HL-60 (cell line): ENCODE results near the gene KPNA1.
"Not testable (repeated sequence)": the region's sequence is repeated elsewhere in the genome, so short reads cannot be mapped to it uniquely, and the experiment has no call there.

Source experiments
- DNase-seq, 2 experiments: peaks; one replicate each; pipeline ENCODE4 v3.0.0-alpha.2; 2010 to 2020; ENCODE audit warnings: low read depth in 1 of 2, low spot score in 1 of 2
- H3K27ac ChIP-seq: fragments of 250-450 bp; sonication (Bioruptor Pico); replicated peaks from 2 replicates; pipeline ENCODE4 v1.5.1; 2020; ENCODE audit warnings: mild to moderate bottlenecking, moderate library complexity
- H3K27me3 ChIP-seq: fragments of 250-450 bp; sonication (Bioruptor Pico); 2 replicates; pipeline ENCODE4 v1.5.1; 2021; ENCODE audit warnings: mild to moderate bottlenecking, moderate library complexity; ENCODE audit not compliant: insufficient read depth, poor library complexity, severe bottlenecking
- H3K4me3 ChIP-seq: replicated peaks from 2 replicates; pipeline ENCODE4 v1.5.1; 2011; ENCODE audit warnings: mild to moderate bottlenecking, control low read depth, low read length; ENCODE audit not compliant: insufficient read depth
- CTCF ChIP-seq: IDR thresholded peaks from one replicate; pipeline ENCODE4 v1.5.1; 2011; ENCODE audit warnings: low read length, control low read depth, inconsistent platforms; ENCODE audit not compliant: insufficient read depth
- GABPA ChIP-seq: IDR thresholded peaks from 2 replicates; pipeline ENCODE4 v1.6.1; 2012; ENCODE audit warnings: low read depth
- POLR2AphosphoS5 ChIP-seq: IDR thresholded peaks from 2 replicates; pipeline ENCODE4 v1.6.1; 2012; ENCODE audit warnings: low read depth
- SPI1 ChIP-seq: IDR thresholded peaks from 2 replicates; pipeline ENCODE4 v1.6.1; 2012; ENCODE audit warnings: low read depth, mild to moderate bottlenecking, borderline replicate concordance
- TF ChIP-seq, protein P1 (sequence below): IDR thresholded peaks from 2 replicates; pipeline ENCODE4 v1.6.1; 2012; ENCODE audit warnings: low read depth; ENCODE audit not compliant: insufficient replicate concordance

Gene KPNA1

DNA sequence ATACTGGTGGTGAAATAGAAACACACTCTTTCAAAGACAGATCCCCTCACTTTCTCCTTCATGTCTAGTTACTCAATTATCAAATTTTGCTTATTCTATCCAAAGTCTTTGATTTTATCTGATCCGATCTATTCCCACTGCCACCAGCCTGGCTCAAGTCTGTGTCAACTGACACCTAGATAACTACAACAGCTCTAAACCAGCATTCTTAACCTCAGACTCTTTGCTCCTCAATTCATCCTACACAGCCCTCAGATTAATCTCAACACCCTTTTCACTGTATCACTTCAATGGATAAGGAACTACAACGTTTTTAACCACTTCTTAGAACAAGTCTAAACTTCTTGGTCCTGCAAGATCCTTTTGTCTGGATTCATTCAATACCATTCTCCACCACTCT lies 9.1 kb downstream of the KPNA1 start:
- no peak for DNase-seq
- Histone ChIP-seq H3K4me3 (no peak overlapping the region), H3K27ac (no peak overlapping the region), H3K27me3 (no peaks in the 10 kb centered on the region)
- TF ChIP-seq SPI1 (no peak), CTCF (no peak), POLR2AphosphoS5 (no peak), GABPA (no peak)
- TF ChIP-seq, protein P1, sequence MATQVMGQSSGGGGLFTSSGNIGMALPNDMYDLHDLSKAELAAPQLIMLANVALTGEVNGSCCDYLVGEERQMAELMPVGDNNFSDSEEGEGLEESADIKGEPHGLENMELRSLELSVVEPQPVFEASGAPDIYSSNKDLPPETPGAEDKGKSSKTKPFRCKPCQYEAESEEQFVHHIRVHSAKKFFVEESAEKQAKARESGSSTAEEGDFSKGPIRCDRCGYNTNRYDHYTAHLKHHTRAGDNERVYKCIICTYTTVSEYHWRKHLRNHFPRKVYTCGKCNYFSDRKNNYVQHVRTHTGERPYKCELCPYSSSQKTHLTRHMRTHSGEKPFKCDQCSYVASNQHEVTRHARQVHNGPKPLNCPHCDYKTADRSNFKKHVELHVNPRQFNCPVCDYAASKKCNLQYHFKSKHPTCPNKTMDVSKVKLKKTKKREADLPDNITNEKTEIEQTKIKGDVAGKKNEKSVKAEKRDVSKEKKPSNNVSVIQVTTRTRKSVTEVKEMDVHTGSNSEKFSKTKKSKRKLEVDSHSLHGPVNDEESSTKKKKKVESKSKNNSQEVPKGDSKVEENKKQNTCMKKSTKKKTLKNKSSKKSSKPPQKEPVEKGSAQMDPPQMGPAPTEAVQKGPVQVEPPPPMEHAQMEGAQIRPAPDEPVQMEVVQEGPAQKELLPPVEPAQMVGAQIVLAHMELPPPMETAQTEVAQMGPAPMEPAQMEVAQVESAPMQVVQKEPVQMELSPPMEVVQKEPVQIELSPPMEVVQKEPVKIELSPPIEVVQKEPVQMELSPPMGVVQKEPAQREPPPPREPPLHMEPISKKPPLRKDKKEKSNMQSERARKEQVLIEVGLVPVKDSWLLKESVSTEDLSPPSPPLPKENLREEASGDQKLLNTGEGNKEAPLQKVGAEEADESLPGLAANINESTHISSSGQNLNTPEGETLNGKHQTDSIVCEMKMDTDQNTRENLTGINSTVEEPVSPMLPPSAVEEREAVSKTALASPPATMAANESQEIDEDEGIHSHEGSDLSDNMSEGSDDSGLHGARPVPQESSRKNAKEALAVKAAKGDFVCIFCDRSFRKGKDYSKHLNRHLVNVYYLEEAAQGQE = no peak

- H3K27me3 ChIP-seq = no peaks in the 10 kb centered on the region
- TF ChIP-seq, protein P1 = no peak
- TF ChIP-seq GABPA = no peak
- no peak for TF ChIP-seq SPI1
- TF ChIP-seq CTCF = no peak
- no peak for TF ChIP-seq POLR2AphosphoS5
- no peak overlapping the region for H3K27ac ChIP-seq
- DNase-seq = no peak
- no peak overlapping the region for H3K4me3 ChIP-seq
Observed at GRCh38 chr3:122502941-122503340, 11.8 kb downstream of the KPNA1 start.

DNA sequence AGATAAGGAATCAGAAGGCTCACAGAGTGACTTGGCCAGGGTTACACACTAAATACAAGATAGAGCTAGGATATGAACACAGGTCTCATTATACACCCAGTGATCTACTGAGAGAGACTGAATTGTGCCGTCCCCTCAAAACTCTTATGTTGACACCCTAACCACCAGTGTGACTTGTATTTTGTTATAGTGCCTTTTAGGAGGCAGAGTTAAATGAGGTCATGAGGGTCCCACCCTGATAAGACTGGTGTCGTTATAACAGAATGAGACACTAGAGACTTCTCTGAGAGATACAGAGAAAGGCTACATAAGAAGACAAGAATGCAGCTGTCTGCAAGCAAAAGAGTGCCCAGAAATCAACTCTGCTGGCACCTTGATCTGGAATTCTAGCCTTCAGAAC lies 12.6 kb downstream of the KPNA1 start:
- TF ChIP-seq SPI1 (no peak), CTCF (no peak)
- no peaks in the 10 kb centered on the region for H3K27me3 ChIP-seq
- DNase-seq = no peak
- H3K4me3 ChIP-seq = no peak overlapping the region
- no peak overlapping the region for H3K27ac ChIP-seq

GRCh38 chr3:122500964-122501363 lies 13.8 kb downstream of the KPNA1 start:
- H3K4me3 ChIP-seq, DNase-seq, H3K27me3 ChIP-seq, H3K27ac ChIP-seq: not testable (repeated sequence)
